Sigmoid colon (tissue), 4 donors: ENCODE measurements around the gene SMARCC1.

ENCODE experiments used
- EP300 ChIP-seq, 4 donors: sonication (generic); formaldehyde crosslinking; IDR thresholded peaks; one replicate each; pipeline ENCODE4 v1.6.1; 2017; ENCODE audit warnings: antibody characterized with exemption in 4 of 4
- POLR2A ChIP-seq, 2 donors: fragments of 450-650 bp; IDR thresholded peaks; one replicate each; pipeline ENCODE4 v1.6.1; 2016; ENCODE audit warnings: antibody characterized with exemption in 2 of 2, mild to moderate bottlenecking in 2 of 2, moderate library complexity in 2 of 2
- POLR2AphosphoS5 ChIP-seq, 4 donors: sonication (generic); formaldehyde crosslinking; IDR thresholded peaks; one replicate each; pipeline ENCODE4 v1.6.1; 2017; ENCODE audit warnings: antibody characterized with exemption in 4 of 4
- TF ChIP-seq, protein P1 (sequence below), 4 experiments: fragments of 450-650 bp in 3 of 4; fragments of 200-600 bp in 1 of 4; IDR thresholded peaks; one replicate each; pipeline ENCODE4 v1.5.1; 2016 to 2019; ENCODE audit warnings: antibody characterized with exemption in 4 of 4, mild to moderate bottlenecking in 3 of 4, moderate library complexity in 2 of 4

GRCh38 chr3:47817609-47818008 is 35.9 kb upstream of the SMARCC1 start:
- TF ChIP-seq, protein P1, sequence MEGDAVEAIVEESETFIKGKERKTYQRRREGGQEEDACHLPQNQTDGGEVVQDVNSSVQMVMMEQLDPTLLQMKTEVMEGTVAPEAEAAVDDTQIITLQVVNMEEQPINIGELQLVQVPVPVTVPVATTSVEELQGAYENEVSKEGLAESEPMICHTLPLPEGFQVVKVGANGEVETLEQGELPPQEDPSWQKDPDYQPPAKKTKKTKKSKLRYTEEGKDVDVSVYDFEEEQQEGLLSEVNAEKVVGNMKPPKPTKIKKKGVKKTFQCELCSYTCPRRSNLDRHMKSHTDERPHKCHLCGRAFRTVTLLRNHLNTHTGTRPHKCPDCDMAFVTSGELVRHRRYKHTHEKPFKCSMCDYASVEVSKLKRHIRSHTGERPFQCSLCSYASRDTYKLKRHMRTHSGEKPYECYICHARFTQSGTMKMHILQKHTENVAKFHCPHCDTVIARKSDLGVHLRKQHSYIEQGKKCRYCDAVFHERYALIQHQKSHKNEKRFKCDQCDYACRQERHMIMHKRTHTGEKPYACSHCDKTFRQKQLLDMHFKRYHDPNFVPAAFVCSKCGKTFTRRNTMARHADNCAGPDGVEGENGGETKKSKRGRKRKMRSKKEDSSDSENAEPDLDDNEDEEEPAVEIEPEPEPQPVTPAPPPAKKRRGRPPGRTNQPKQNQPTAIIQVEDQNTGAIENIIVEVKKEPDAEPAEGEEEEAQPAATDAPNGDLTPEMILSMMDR (IDR thresholded peaks at IDR 0.05), result no peak
- TF ChIP-seq POLR2A (IDR thresholded peaks at IDR 0.05) (no peak), POLR2AphosphoS5 (IDR thresholded peaks at IDR 0.05) (no peak), EP300 (IDR thresholded peaks at IDR 0.05) (no peak)
